HPDE6-E6E7 (cell line): ENCODE measurements around the gene SPOCK3.
"Not testable (repeated sequence)": the region's sequence is repeated elsewhere in the genome, so short reads cannot be mapped to it uniquely, and the experiment has no call there.

Experiments
- DNase-seq: peaks from one replicate; pipeline ENCODE4 v3.0.0; 2011; ENCODE audit warnings: missing footprints; ENCODE audit errors: extremely low spot score

The SPOCK3 gene

DNA sequence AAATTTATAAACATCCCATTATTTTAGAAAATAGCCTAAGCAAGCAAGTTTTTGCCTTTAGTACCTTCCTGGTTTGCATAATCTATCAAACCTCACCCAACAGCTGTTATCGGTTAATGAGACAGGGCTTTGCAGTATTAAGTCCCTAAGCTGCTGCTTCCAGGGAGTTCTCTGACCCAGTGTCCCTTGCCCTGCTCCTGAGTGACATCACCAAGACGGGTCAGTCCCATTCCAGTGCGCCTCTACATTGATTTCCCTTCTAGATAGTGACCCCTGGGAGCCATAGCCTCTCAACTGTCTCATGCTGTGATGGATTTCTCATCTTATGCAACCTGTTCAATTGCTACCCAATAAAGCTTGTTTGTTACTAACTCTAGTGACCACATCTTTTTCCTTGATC lies 410.4 kb downstream of the SPOCK3 start:
- DNase-seq = no peak

DNA sequence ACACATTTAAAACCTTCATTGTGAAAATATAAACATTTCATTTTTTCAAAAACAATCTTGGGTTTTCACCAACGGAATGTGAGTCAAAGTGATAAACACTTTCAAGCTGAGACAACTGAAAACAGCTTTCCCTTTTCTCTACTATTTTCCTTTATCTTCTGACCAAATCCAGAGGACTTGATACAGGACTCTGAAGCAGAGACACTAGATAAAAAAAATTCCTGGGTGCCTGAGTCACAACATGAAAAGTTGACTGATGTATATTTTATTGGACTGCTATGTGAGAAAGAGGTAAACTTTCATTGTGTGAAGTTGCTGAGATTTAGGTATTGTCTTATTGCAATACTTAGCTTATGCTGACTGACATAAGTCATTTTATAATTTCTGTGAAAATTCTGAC lies 411.2 kb downstream of the SPOCK3 start:
- DNase-seq = no peak

DNA sequence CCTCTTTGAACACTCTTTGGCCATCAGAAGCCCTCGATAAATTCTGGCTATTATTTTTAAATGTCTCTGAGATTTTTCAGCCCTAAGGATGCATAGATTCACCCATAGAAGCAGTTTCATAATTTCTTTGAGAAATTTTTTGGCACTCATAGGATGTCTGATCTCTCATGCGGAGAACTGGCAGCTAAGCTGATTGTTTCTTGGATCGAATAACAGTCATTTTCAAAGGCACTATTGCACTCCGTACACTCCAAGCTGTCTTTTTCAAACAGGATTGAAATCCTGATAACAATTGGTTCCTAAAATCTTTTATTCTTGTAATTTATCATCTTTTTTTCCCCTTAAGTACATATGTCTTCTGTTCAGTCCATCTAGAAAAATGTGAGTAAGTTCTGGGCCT lies 411.9 kb downstream of the SPOCK3 start:
- DNase-seq = no peak

DNA sequence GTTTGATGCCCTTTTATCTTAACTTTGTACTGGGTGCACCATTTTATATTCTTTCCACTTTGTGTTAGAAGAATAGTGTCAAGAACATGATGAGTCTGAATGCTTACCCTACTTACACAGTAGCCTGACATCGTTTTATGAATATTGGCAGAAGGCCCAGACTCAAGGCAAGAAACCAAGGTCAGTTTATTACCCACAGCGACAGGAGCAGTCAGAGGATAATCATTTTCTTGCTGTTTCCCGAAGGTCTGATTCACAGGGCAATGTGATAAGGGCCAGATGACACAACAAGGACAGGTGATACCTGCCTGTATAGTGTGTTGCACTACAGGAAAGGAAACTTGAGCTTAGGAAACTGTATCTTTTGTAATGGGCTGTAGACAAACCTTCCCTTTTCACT lies 417.4 kb downstream of the SPOCK3 start:
- no peak for DNase-seq

DNA sequence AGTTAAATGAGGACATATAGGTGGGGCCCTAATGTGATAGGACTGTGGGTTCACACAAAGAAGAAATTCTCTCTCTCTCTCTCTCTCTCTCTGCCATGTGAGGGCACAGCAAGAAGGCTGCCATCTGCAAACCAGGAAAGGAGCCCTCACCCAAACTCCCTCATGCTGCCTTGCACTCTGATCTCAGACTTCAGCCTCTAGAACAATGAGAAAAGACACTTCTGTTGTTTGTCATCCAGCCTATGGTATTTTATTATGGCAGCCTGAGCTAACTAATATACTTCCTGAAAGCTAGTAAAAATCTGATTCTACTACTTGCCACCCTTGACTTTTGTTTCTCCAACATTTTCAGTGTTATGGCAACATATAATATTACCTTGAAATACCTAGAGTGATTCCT lies 425.9 kb downstream of the SPOCK3 start:
- no peak for DNase-seq

DNA sequence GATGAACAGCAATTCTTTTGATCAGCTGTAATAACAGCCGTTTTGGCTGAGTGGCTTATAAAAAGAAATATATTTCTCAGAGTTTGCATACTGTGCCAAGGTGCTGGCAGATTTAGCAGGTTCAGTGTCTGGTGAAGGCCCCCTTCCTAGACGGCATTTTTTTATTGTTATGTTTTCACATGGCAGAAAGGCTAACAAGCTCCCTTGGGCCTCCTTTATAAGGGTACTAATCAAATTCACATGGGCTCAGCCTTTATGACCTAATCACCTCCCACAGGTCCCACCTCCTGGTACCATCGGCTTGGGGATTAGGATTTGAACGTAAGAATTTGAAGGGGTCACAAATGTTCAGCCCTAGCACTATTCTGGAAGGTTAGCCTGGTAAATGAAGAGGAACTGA lies 431.9 kb downstream of the SPOCK3 start:
- no peak for DNase-seq

DNA sequence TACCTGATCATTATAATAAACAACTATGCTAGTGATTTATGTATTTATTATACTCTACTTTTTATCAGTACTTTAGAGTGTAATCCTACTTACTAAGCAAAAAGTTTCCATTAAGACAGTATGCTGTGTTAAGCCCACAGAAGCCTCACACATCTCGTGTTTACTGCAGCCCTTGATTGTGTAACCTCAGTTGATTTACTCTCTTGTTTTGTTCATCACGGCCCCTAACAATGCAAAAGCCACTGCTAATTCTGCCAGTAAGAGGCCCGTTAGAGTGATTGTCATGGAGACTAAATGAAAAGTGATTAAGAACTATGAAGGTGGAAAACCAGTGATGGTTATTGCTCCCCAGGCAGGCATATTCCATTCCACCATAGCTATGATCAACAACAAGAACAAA lies 436.2 kb downstream of the SPOCK3 start:
- DNase-seq = no peak

DNA sequence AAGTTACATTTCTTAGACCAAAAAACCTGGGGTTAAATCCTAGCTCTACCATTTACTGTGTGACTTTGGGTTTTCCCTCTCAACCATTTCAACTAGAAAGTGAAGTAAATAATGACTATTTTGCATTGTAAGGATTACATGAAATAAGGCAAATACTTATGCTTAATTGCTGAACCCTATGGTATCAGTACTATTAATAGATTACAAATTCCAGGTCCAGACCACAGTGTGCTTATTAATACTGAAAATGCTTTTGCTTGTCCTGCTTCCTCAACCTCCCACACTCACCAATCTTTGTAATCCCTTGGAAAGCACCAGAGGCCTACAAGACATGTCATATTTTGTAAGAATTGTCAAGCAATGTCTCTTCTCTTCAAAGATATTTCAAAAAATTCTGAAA lies 456.5 kb downstream of the SPOCK3 start:
- no peak for DNase-seq

DNA sequence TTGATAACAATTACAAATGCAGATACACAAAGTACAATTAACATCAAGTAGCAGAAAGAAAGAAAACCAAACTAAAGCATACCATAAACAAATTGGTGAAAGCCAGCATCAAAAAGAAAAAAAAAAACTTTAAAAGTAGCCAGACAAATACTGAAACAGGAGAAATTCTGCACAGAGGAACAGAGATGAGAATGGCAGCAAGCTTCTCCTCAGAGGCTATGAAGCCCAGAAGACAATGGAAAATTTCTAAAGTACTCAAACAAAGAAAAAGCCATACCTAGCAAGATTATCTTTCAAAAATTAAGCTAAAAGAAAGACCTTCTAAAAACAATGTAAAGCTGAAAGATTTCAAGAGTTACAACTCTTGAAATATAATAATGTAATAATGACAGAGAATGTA lies 471.3 kb downstream of the SPOCK3 start:
- DNase-seq = no peak

DNA sequence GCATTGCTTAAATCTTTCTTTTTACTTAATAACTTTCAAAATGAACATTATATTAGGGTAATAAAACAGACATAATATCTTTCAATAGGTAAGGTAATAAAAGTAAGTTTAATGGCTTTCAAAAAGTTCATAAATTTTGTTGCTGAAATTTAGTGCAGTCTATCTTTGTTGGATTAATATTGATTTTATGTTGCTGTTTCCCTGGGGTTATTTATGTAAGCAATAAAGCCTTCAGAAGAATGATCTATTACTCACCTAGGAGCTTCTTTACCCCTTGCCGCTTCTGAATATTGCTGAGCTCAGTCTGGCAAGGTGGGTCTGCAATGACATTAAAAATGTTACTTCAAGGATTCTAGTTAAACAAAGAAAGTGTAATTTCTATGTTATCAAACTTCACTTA lies 492.6 kb downstream of the SPOCK3 start:
- no peak for DNase-seq

DNA sequence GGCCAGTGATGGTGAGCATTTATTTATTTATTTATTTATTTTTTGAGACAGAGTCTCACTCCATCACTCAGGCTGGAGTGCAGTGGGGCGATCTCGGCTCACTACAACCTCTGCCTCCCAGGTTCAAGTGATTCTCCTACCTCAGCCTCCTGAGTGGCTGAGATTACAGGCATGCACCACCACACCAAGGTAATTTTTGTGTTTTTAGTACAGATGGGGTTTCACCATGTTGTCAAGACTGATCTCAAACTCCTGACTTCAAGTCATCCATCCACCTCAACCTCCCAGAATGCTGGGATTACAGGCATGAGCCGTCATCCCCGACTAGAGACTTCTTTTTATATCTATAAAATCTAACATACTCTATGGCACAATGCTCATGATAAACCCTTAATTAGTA lies 495.1 kb downstream of the SPOCK3 start:
- DNase-seq = not testable (repeated sequence)

DNA sequence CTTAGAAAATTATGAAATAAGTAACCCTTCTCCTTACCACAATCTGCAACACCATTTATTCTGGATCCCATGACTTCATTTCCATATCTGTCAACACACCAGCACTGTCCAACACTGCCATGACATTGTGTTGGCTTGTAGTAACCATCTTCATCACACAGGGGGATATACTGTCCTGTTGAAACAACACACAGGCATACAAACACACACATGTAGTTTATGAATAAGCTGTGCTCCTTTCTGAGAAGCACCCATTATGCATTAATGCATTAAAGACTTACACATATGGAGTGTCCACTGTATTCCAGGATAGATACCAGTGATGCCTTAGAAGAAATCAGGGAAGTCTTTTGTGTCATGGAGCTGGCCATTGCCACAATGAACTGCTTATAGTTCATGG lies 496.9 kb downstream of the SPOCK3 start:
- DNase-seq = no peak

DNA sequence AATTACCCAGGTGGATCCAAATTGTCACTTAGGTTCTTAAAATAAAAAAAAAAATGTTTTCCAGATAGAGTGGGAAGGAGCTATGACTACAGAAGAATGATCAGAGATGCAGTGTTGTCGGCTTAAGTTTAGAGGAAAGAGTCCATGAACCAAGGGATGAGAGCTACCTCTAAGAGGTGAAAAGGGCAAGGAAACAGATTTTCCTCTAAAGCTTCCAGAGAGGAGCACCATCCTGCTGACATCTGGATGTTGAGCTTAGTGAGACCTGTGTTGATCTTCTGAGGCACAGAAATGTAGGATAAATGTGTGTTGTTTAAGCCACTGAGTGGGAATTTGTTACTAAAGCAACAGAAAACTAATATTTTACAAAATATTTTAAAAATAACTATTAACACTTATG lies 498.7 kb downstream of the SPOCK3 start:
- DNase-seq = no peak

DNA sequence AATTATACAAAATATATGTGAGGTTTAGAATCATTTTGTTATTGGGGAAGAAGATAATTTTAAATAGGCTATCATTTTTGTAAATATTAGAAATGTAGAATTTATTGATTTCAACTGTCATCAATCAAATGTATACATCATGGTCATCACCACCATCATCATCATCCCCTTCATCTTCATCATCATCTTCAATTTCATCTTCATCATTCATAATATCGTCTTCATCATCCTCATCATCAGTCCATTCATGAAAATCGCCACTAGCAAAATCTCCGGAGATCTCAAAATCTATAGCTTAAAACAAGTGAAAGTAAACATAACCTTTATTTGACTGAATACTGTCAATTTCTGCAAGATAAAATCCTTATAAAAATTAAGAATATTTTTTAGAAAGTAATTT lies 499.5 kb downstream of the SPOCK3 start:
- DNase-seq = no peak

DNA sequence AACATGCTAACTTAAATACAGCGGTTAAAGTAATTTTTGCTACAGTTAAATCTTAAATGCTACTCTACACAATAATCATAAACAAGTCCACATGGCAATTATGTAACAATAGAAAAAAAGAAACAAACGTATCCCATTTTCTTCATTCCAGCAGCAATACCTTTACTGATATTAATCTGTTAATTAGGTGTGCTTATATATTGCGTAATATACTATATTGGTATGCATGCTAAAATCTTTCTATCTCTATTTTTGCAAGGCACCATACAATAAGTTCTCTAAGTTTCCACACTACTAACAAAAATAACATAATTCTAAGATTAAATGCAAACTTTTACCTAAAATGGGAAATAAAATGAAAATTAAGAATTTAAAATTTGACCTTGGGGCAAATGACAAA lies 500.6 kb downstream of the SPOCK3 start:
- no peak for DNase-seq

DNA sequence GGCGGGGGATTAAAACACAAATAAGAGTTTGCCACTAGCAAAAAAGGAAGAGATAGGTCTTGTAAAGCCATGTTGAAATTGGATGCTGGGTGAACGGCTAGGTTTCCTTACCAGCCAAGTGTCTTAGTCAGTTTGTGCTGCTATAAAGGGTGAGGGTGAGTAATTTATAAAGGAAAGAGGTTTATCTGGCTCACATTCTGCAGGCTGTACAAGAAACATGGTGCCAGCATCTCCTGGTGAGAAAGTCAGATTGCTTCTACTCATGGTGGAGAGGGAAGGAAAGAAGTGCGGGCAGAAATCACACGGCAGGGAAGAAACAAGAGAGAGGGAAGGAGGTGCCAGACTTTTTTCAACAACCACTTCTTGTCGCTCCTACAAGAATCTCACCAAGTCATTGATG lies 507.5 kb downstream of the SPOCK3 start:
- DNase-seq = no peak

DNA sequence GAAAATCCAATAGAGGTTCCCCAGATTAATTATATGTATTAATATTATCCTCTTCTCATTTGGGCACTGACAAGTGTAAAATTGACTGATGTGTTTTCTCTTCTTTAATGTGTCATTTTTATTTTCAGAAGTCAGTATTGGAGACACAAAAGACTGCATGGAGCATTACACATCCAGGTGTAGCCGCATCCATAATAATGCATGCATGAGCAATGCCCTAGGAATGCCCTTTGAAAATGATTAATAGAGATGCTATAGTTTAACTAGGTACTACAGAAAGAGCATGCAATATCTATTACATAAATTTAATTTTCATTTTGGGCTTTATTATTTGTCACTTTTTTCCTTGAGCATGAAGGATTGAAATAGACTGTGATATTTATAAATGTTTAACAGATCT lies 509.9 kb downstream of the SPOCK3 start:
- peak; percentile 20 for DNase-seq

DNA sequence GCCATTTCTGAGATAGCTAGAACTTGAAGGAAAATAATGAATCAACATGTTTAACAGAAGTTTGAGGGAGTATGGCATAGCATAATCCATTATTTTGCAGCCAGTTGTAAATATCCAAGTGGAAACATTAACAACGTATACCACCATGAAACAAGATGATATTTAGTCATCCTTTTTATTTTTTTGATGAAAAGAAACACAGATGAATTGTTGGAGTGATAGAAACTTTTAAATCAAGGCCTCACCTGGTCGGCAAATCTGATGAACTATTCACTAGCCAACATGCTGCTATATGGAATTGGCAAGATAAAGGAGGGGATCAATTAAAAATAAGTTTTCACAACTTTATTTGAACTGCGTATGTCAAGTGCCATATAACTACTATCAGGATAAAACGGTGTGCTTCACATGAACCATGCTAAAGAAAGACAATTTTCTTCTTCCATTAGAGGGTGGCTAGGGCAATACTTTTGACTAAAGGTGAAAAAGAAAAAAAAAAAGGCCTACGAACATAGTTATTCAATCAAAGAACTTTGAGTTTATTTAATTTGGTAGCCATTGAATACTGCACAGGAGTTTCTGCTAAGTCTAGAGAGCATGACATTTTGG lies 510.7 kb downstream of the SPOCK3 start:
- DNase-seq = no peak

DNA sequence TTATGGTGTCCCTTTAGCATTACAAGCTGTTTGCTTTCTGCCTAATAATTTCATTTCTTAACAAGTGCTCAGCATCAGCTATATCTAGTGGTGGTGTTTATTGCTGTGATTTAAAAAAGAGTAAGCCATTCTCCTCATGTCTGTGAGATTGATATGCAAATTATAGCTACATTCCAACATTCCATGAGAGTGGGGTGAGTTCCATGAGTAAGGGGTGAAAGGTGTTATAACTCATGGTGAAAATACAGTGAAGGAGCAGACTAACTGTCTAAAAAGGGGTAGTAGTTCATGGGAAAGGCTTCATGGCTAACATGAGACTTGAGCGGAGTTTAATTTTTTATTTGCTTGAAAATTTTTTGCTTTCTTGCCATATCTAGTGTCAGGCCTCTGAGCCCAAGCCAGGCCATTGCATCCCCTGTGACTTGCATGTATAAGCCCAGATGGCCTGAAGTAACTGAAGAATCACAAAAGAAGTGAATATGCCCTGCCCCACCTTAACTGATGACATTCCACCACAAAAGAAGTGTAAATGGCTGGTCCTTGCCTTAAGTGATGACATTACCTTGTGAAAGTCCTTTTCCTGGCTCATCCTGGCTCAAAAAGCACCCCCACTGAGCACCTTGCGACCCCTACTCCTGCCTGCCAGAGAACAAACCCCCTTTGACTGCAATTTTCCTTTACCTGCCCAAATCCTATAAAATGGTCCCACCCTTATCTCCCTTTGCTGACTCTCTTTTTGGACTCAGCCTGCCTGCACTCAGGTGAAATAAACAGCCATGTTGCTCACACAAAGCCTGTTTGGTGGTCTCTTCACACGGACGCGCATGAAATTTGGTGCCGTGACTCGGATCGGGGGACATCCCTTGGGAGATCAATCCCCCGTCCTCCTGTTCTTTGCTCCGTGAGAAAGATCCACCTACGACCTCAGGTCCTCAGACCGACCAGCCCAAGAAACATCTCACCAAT lies 518.3 kb downstream of the SPOCK3 start:
- not testable (repeated sequence) for DNase-seq

DNA sequence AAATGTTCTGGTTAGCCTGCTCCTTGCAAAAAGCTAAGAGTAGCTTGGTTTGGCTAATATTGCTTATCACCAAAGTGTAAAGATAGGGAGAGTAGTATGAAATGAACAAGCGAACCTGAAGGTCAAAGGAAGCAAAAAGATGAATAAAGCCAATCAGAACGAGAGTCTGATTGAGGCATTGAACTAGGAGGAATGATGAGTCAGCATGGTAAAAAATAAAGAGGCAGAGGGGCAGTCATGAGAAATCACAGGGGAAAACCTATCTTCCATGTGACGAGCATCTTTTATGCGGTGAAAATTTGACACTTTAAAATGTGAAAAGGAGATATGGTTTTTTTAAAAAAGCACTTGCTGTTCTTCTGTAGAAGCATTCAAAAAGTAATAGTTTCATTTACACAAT lies 533.7 kb downstream of the SPOCK3 start:
- DNase-seq = no peak

DNA sequence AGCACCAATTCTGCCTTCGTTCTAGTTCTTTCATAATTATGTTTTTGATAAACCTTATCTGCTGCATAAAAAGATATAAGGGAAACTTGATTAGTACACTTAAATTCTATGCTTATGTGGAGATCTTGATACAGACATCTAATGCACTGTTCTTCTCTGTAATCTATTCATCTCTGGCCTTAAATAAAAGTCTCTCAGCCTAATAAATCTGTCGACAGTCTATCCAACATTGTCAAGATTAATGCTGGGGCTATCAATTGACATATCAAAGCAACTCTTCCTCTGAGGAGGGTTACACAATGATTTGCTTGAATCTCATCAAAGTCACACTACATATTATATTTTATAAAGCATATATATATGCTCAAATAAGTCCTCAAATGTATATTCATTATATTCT lies 545.5 kb downstream of the SPOCK3 start:
- no peak for DNase-seq

DNA sequence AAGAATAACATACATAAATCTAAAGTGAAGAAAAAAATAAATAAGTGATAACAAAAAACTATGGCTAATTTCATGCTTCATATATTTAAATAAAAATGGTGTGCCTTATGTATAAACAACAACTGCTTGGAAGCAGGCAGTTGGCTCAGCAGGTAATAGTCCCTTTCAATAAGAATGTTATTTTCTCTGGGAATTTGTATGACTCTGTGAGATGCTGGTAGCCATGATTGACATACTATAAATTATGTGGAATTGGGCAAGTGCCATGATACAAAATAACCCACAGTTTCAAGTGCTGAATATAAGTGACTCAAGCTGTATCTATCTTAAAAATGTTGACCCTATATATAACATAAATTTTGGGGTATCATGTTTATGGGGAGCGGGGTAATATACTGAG lies 546.5 kb downstream of the SPOCK3 start:
- no peak for DNase-seq
